Sigmoid colon (tissue), 7 donors: ENCODE measurements around the gene THEM5. TPM values are rescaled to one million over a fixed set of nuclear protein-coding genes. Genes with fewer than 3 reads are reported as not detected.

ENCODE experiments used
- DNase-seq: peaks from one replicate; pipeline ENCODE4 v3.0.0-alpha.2; 2019
- H3K27ac ChIP-seq, 4 donors: fragments of 200-600 bp; sonication (generic); one replicate each; pipeline ENCODE4 v1.5.1; 2016 to 2019; ENCODE audit warnings: mild to moderate bottlenecking in 1 of 4
- H3K27me3 ChIP-seq, 3 donors: fragments of 200-600 bp; sonication (generic); one replicate each; pipeline ENCODE4 v1.5.1; 2019; ENCODE audit warnings: mild to moderate bottlenecking in 1 of 3
- H3K36me3 ChIP-seq, 4 donors: fragments of 200-600 bp; sonication (generic); one replicate each; pipeline ENCODE4 v1.5.1; 2016 to 2019
- H3K4me1 ChIP-seq, 4 donors: fragments of 200-600 bp; sonication (generic); one replicate each; pipeline ENCODE4 v1.5.1; 2017 to 2019
- H3K4me3 ChIP-seq, 4 donors: fragments of 200-600 bp; sonication (generic); one replicate each; pipeline ENCODE4 v1.5.1; 2017 to 2019; ENCODE audit warnings: mild to moderate bottlenecking in 2 of 4, moderate library complexity in 1 of 4
- H3K9me3 ChIP-seq, 4 donors: fragments of 200-600 bp in 3 of 4; sonication (generic) in 3 of 4; one replicate each; pipeline versions ENCODE4 v1.5.1 to v1.6.1; 2013 to 2019
- CTCF ChIP-seq, 4 experiments: fragments of 450-650 bp in 3 of 4; fragments of 200-600 bp in 1 of 4; IDR thresholded peaks; one replicate each; pipeline ENCODE4 v1.5.1; 2016 to 2019; ENCODE audit warnings: antibody characterized with exemption in 4 of 4, mild to moderate bottlenecking in 3 of 4, moderate library complexity in 2 of 4
- EP300 ChIP-seq, 4 donors: sonication (generic); formaldehyde crosslinking; IDR thresholded peaks; one replicate each; pipeline ENCODE4 v1.6.1; 2017; ENCODE audit warnings: antibody characterized with exemption in 4 of 4
- POLR2A ChIP-seq, 2 donors: fragments of 450-650 bp; IDR thresholded peaks; one replicate each; pipeline ENCODE4 v1.6.1; 2016; ENCODE audit warnings: antibody characterized with exemption in 2 of 2, mild to moderate bottlenecking in 2 of 2, moderate library complexity in 2 of 2
- POLR2AphosphoS5 ChIP-seq, 4 donors: sonication (generic); formaldehyde crosslinking; IDR thresholded peaks; one replicate each; pipeline ENCODE4 v1.6.1; 2017; ENCODE audit warnings: antibody characterized with exemption in 4 of 4
- WGBS, 2 donors: extraction: QIAGEN DNeasy Blood & Tissue Kit; methylation state at CpG; one replicate each; pipeline ENCODE4 v1.1.7; 2013; 5-methylcytosine and 5-hydroxymethylcytosine counted together
- intact Hi-C: fragments of 100-400 bp; cut with DNase I; formaldehyde crosslinking; loops from one replicate; pipeline ENCODE4 v1.15.1; 2023
- polyA plus RNA-seq, 3 donors: library from polyadenylated mRNA; stranded (reverse); fragments of 200-250 nt; gene quantifications; one replicate each; pipeline ENCODE4 v1.2.3, GENCODE V29; 2013
- total RNA-seq, 4 donors: library from RNA; depleted of rRNA; stranded (reverse); fragments of >200 nt; gene quantifications; one replicate each; pipeline ENCODE4 v1.1.0, GENCODE V29; 2016
- donor health status: healthy with polysubstance abuse.
- donor health status: Bipolar disorder and iron deficiency.
- donor health status: healthy.

Gene THEM5
- total and polyA plus RNA-seq, 7 donors: not detected

DNA sequence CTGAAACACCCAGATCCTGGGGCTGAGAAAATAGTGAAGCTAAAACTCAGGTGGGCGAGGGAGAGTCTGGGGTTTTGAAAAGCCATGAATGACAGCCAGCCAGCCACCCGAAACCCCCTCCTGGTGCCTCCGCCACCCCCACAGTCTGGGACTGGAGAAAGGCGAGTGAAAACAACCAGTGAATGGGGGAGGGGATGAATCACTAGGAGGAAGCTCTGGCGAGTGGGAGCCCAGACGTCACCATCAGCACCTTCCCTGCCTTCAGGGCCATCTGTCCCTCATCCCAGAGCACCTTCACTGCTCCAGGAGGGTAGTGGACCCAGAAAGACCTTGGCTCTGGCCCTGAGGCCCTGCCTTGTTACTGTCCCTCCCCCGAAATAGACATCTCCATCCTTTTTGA is 31.1 kb downstream of the THEM5 start:
- Histone ChIP-seq H3K9me3 (no peaks in the 10 kb centered on the region), H3K27me3 (peaks cover 0 to 14% (median 0%) of the 10 kb centered on the region in 3 donors), H3K27ac (no peak overlapping the region), H3K36me3 (no peaks in the 10 kb centered on the region), H3K4me1 (no peaks in the 10 kb centered on the region), H3K4me3 (no peak overlapping the region)
- intact Hi-C loops: no loop called here
- no peak for DNase-seq
- no peak for TF ChIP-seq POLR2A (IDR thresholded peaks at IDR 0.05)
- TF ChIP-seq EP300 (IDR thresholded peaks at IDR 0.05): no peak
- TF ChIP-seq CTCF (IDR thresholded peaks at IDR 0.05): no peak
- no peak for TF ChIP-seq POLR2AphosphoS5 (IDR thresholded peaks at IDR 0.05)
- WGBS, 2 donors: 60 to 85% methylated on average over 7 of the region's 7 CpGs

GRCh38 chr1:151820940-151821339 is 32.6 kb downstream of the THEM5 start:
- no peak overlapping the region for H3K27ac ChIP-seq
- peaks cover 0 to 2% (median 0%) of the 10 kb centered on the region in 3 donors for H3K27me3 ChIP-seq
- H3K9me3 ChIP-seq: no peaks in the 10 kb centered on the region
- intact Hi-C loops: no loop called here
- H3K4me1 ChIP-seq: no peaks in the 10 kb centered on the region
- WGBS, 2 donors: 21 to 27% methylated on average over 2 of the region's 2 CpGs
- no peaks in the 10 kb centered on the region for H3K36me3 ChIP-seq
- DNase-seq: no peak
- TF ChIP-seq POLR2A (IDR thresholded peaks at IDR 0.05): no peak
- TF ChIP-seq EP300 (IDR thresholded peaks at IDR 0.05): no peak
- TF ChIP-seq CTCF (IDR thresholded peaks at IDR 0.05): no peak
- TF ChIP-seq POLR2AphosphoS5 (IDR thresholded peaks at IDR 0.05): no peak
- no peak overlapping the region for H3K4me3 ChIP-seq

- Histone ChIP-seq H3K9me3 (no peaks in the 10 kb centered on the region), H3K27me3 (no peaks in the 10 kb centered on the region), H3K4me3 (no peak overlapping the region), H3K27ac (no peak overlapping the region), H3K36me3 (no peaks in the 10 kb centered on the region), H3K4me1 (no peaks in the 10 kb centered on the region)
- no peak for TF ChIP-seq POLR2A (IDR thresholded peaks at IDR 0.05)
- TF ChIP-seq CTCF (IDR thresholded peaks at IDR 0.05): no peak
- TF ChIP-seq EP300 (IDR thresholded peaks at IDR 0.05): no peak
- no peak for TF ChIP-seq POLR2AphosphoS5 (IDR thresholded peaks at IDR 0.05)
- DNase-seq: no peak
- WGBS, 2 donors: 76 to 86% methylated on average over 7 of the region's 7 CpGs
- intact Hi-C loops: no loop called here
Measured at GRCh38 chr1:151819976-151820623, 33.4 kb downstream of the THEM5 start.

DNA sequence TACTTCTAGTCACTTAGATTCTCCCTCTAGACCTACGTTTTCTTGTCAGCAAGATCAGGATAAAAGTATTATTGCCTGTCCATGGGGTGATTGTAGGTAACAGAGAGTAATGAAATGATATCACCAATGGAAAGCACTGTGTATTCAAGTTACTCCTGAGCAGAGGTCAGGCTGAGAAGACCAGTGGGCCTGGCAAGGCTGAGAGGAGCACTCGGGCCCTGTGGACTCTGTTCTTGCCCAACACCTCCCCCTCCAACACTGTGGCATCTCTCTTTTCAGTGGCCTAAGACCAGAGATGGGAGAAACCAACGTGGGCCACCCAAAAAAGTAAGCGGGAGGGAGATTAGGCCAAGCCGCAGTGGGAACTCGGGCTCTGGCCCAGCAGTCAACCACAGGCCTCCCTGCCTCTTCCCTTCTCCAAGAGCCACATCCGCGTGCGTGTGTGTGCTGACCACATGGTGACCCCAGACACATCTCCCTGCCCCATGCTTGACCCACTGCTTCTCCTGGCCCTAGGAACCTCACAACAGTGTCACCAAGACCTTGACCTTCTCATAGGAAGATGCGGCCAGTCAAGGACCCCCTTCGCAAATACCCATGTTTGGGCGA is 34.2 kb downstream of the THEM5 start:
- no peak overlapping the region for H3K27ac ChIP-seq
- no peaks in the 10 kb centered on the region for H3K36me3 ChIP-seq
- intact Hi-C loops: no loop called here
- H3K4me1 ChIP-seq: no peaks in the 10 kb centered on the region
- H3K4me3 ChIP-seq: no peak overlapping the region
- H3K9me3 ChIP-seq: no peaks in the 10 kb centered on the region
- DNase-seq: no peak
- no peaks in the 10 kb centered on the region for H3K27me3 ChIP-seq
- whole genome bisulfite sequencing, 2 donors: 92% methylated on average over 12 of the region's 12 CpGs
- TF ChIP-seq POLR2AphosphoS5 (IDR thresholded peaks at IDR 0.05) (no peak), POLR2A (IDR thresholded peaks at IDR 0.05) (no peak), EP300 (IDR thresholded peaks at IDR 0.05) (no peak), CTCF (IDR thresholded peaks at IDR 0.05) (no peak)
